Measurements from ENCODE around the gene WDR91.

DNA sequence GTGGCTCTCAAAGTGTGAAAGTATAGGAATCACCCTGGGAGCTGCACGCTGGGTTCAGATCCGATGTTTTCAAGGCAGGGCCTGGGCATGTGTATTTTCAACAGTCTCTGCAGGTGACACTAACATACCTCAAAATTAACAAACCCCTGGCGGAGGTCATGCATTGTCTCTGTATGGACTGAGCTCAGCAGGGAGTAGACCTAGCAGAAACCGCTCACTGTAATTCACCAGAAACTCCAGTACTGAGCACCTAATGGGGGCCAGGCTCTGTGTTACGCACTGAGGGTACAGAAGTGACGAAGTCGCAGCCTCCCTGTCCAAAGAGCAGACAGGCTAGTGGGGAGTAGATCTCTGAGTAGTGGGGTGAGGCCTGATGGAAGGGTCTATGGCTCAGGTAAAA lies 27.9 kb upstream of the WDR91 start:
- no peak for TF ChIP-seq EZH2 (IDR thresholded peaks at IDR 0.05; ENCODE audit: borderline replicate concordance, low read depth, low read length, poor library complexity, severe bottlenecking)
- TF ChIP-seq, protein P1, sequence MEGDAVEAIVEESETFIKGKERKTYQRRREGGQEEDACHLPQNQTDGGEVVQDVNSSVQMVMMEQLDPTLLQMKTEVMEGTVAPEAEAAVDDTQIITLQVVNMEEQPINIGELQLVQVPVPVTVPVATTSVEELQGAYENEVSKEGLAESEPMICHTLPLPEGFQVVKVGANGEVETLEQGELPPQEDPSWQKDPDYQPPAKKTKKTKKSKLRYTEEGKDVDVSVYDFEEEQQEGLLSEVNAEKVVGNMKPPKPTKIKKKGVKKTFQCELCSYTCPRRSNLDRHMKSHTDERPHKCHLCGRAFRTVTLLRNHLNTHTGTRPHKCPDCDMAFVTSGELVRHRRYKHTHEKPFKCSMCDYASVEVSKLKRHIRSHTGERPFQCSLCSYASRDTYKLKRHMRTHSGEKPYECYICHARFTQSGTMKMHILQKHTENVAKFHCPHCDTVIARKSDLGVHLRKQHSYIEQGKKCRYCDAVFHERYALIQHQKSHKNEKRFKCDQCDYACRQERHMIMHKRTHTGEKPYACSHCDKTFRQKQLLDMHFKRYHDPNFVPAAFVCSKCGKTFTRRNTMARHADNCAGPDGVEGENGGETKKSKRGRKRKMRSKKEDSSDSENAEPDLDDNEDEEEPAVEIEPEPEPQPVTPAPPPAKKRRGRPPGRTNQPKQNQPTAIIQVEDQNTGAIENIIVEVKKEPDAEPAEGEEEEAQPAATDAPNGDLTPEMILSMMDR (conservative IDR thresholded peaks at IDR 0.05; ENCODE audit: low read depth, low read length): no peak

Data from A673 (cell line).